ENCODE results near the gene ADGRD1.

- TF ChIP-seq, protein P1, sequence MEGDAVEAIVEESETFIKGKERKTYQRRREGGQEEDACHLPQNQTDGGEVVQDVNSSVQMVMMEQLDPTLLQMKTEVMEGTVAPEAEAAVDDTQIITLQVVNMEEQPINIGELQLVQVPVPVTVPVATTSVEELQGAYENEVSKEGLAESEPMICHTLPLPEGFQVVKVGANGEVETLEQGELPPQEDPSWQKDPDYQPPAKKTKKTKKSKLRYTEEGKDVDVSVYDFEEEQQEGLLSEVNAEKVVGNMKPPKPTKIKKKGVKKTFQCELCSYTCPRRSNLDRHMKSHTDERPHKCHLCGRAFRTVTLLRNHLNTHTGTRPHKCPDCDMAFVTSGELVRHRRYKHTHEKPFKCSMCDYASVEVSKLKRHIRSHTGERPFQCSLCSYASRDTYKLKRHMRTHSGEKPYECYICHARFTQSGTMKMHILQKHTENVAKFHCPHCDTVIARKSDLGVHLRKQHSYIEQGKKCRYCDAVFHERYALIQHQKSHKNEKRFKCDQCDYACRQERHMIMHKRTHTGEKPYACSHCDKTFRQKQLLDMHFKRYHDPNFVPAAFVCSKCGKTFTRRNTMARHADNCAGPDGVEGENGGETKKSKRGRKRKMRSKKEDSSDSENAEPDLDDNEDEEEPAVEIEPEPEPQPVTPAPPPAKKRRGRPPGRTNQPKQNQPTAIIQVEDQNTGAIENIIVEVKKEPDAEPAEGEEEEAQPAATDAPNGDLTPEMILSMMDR (IDR thresholded peaks at IDR 0.05; ENCODE audit: borderline replicate concordance, extremely low read depth, low read length, poor library complexity, severe bottlenecking) = no peak
- TF ChIP-seq EZH2 (IDR thresholded peaks at IDR 0.05; ENCODE audit: borderline replicate concordance, low read depth, low read length, severe bottlenecking) = no peak
Measured at GRCh38 chr12:131098178-131098981, 144.7 kb downstream of the ADGRD1 start.

Measured in DND-41 (cell line).